ENCODE data around the gene MEGF8. TPM values are rescaled to one million over a fixed set of nuclear protein-coding genes. Genes with fewer than 3 reads are reported as not detected.

The MEGF8 gene
- total and polyA plus RNA-seq, 2 of the 8 experiments (the other 6 are each of a cell fraction or from before 2014, with no cell fraction given) = 13.0 to 23.7 TPM

DNA sequence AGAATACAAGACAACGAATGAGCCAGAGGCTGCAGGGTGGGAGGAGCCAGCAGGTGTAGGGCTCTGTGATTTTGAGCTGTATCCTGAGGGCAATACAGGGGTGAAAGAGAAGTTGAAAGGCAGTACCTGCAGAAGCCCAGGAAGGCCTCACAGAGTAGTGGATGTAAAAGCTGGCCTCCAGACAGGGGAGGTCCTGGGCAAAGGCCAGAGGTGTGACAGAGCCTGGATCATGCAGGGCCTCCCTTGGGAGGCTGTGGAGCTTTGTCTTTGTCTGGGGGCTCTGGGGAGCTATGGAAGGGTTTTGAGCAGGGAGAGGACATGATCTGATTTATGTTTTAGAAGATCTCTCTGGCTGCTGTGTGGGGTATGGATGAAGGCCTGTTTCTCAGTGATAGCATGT is 2.7 kb downstream of the MEGF8 start:
- Histone ChIP-seq H3K79me1 (ENCODE audit: low read depth, low read length) (peaks cover 8% of the 10 kb centered on the region; the same call in 1 of the 2 replicates), H3K9ac (replicated peaks in 1 of 4; ENCODE audit: extremely low read depth in 1 of 4, low read depth in 3 of 4, low read length in 3 of 4) (no peak overlapping the region)
- no peak for FAIRE-seq
- TF ChIP-seq TBP (IDR thresholded peaks at IDR 0.05; ENCODE audit: low read depth, low read length) (no peak), NRF1 (IDR thresholded peaks at IDR 0.05; ENCODE audit: low read depth, low read length) (no peak), ASH2L (IDR thresholded peaks at IDR 0.05; ENCODE audit: low read length) (no peak), RAD21 (IDR thresholded peaks at IDR 0.05 in 1 of 2, conservative IDR thresholded peaks at IDR 0.05 in 1 of 2; ENCODE audit: low read depth in 2 of 2, low read length in 2 of 2) (no peak), PHF8 (conservative IDR thresholded peaks at IDR 0.05; ENCODE audit: low read depth, low read length) (no peak), CBX5 (IDR thresholded peaks at IDR 0.05; ENCODE audit: low read depth, low read length) (no peak), ZNF274 (IDR thresholded peaks at IDR 0.05; ENCODE audit: borderline replicate concordance, extremely low read depth, low read length) (no peak), TCF12 (IDR thresholded peaks at IDR 0.05; ENCODE audit: low read depth, low read length) (no peak), SIN3A (conservative IDR thresholded peaks at IDR 0.05 in 1 of 2, IDR thresholded peaks at IDR 0.05 in 1 of 2; ENCODE audit: low read depth in 1 of 2, low read length in 2 of 2) (no peak), CHD2 (IDR thresholded peaks at IDR 0.05; ENCODE audit: low read length) (no peak), JUN (IDR thresholded peaks at IDR 0.05; ENCODE audit: low read depth, low read length) (no peak), HDAC2 (IDR thresholded peaks at IDR 0.05; ENCODE audit: borderline replicate concordance in 1 of 2, low read depth in 2 of 2, low read length in 2 of 2) (no peak), SIRT6 (IDR thresholded peaks at IDR 0.05; ENCODE audit: low read length) (no peak)

More for the DNA sequence above, 2.7 kb downstream of the MEGF8 start:
- Histone ChIP-seq H3K18ac (ENCODE audit: extremely low read depth, low read length) (no peak overlapping the region), H4K5ac (ENCODE audit: insufficient read length, low read depth, low read length) (no peak overlapping the region), H3K4ac (replicated peaks; ENCODE audit: insufficient read length, low read depth, low read length) (no peak overlapping the region), H3K79me2 (ENCODE audit: control insufficient read depth in 1 of 2, insufficient read depth in 2 of 2, low read length in 2 of 2) (peaks cover 0 to 16% of the 10 kb centered on the region in 2 experiments; a peak in 1 of 4 replicates), H2AFZ (ENCODE audit: low read length) (no peak overlapping the region), H3K4me1 (replicated peaks in 1 of 4; ENCODE audit: control insufficient read depth in 3 of 4, insufficient read depth in 4 of 4, low read length in 3 of 4) (peaks cover 0 to 4% (median 1%) of the 10 kb centered on the region in 4 experiments; a peak in 3 of 7 replicates), H2AK5ac (ENCODE audit: low read depth, low read length) (no peak overlapping the region), H3K4me2 (ENCODE audit: insufficient read depth in 1 of 2, low read depth in 2 of 2, low read length in 2 of 2) (no peak overlapping the region), H3K9me3 (ENCODE audit: insufficient read depth in 2 of 2, low read depth in 1 of 2, low read length in 1 of 2) (no peaks in the 10 kb centered on the region), H3K27ac (ENCODE audit: low read depth, low read length) (no peak overlapping the region), H2BK20ac (ENCODE audit: low read length) (no peak overlapping the region), H3K23me2 (ENCODE audit: low read depth, low read length) (peaks cover 13% of the 10 kb centered on the region; the same call in 1 of the 2 replicates), H4K20me1 (replicated peaks in 1 of 2; ENCODE audit: control insufficient read depth in 1 of 2, insufficient read depth in 2 of 2, low read length in 2 of 2) (peaks cover 0 to 10% of the 10 kb centered on the region in 2 experiments), H3K56ac (replicated peaks; ENCODE audit: insufficient read length, low read depth, low read length) (no peak overlapping the region), H4K91ac (replicated peaks; ENCODE audit: insufficient read length, low read length) (no peak overlapping the region), H2BK15ac (ENCODE audit: low read length) (no peak overlapping the region), H2BK5ac (ENCODE audit: low read depth, low read length) (no peak overlapping the region), H3K14ac (ENCODE audit: insufficient read length) (no peak overlapping the region), H3K4me3 (ENCODE audit: extremely low read depth in 1 of 4, insufficient read depth in 2 of 4, low read depth in 3 of 4, low read length in 4 of 4) (no peak overlapping the region), H4K8ac (ENCODE audit: extremely low read depth, insufficient read depth, low read length) (no peak overlapping the region), H2BK120ac (replicated peaks; ENCODE audit: low read depth, low read length) (no peak overlapping the region), H3K36me3 (ENCODE audit: control insufficient read depth in 2 of 4, insufficient read depth in 4 of 4, low read length in 3 of 4) (no peaks in the 10 kb centered on the region), H3K27me3 (replicated peaks in 1 of 4; ENCODE audit: control insufficient read depth in 3 of 4, extremely low read depth in 1 of 4, insufficient read depth in 3 of 4, low read length in 3 of 4) (peaks cover 0 to 12% (median 5%) of the 10 kb centered on the region in 4 experiments; a peak in 5 of 7 replicates), H3K23ac (ENCODE audit: insufficient read length) (no peak overlapping the region), H2BK12ac (ENCODE audit: low read depth, low read length) (no peak overlapping the region)
- WGBS, 2 experiments (ENCODE audit: extremely low coverage in 1 of 2, insufficient coverage in 1 of 2, insufficient read length in 1 of 2, insufficient replicate concordance in 2 of 2, low coverage in 1 of 2, low lambda C conversion rate in 2 of 2, missing lambda C conversion rate in 1 of 2) = 89% methylated on average over 1 of the region's 1 CpG; no CpG with 5 or more reads in 1 of the 2 experiments
- ChIA-PET POLR2A (ENCODE audit: partially characterized antibody) (interaction anchor here (0.6 to 0.9 kb wide), 2 partner anchors 72 to 886 kb away, joined by 3 read pairs; no protein-coding TSS in a partner anchor), CTCF (ENCODE audit: partially characterized antibody) (interaction anchor here (0.6 to 8.8 kb wide), 11 partner anchors 9 to 127 kb away, joined by 3 to 90 read pairs (median 4); no protein-coding TSS in a partner anchor)
- DNase-seq (ENCODE audit: low read depth in 1 of 2, low spot score in 2 of 2) = no peak
